Panc1 (cell line): Measurements from ENCODE around the gene MSX1. TPM values are rescaled to one million over a fixed set of nuclear protein-coding genes. Genes with fewer than 3 reads are reported as not detected.

Experiments used
- ATAC-seq: fragments of 200-7000 bp; cut with Tn5 transposase; 2 replicates; pipeline ENCODE4 v1.9.1; 2020; ENCODE audit warnings: mild to moderate bottlenecking, moderate library complexity
- BruUV-seq: library from RNA; stranded (reverse); fragments of 400-500 nt; replicated peaks from 2 replicates; lab custom pipeline; 2021; lab: Mats Ljungman, UMichigan
- CTCF ChIA-PET: fragments of 300-600 bp; sonication (Branson Sonifier 250); formaldehyde crosslinking; loops from one replicate; lab custom pipeline; 2022; ENCODE audit warnings: antibody characterized with exemption; lab: Charles Lee
- POLR2A ChIA-PET: fragments of 300-600 bp; sonication (Branson Sonifier 250); formaldehyde crosslinking; loops from one replicate; lab custom pipeline; 2022; ENCODE audit warnings: antibody characterized with exemption; lab: Charles Lee
- DNase-seq: peaks from one replicate; pipeline ENCODE4 v3.0.0-alpha.2; 2010; ENCODE audit warnings: low read depth, low spot score
- H3K27ac ChIP-seq: 2 replicates; pipeline ENCODE4 v1.5.1; 2011; ENCODE audit warnings: mild to moderate bottlenecking, low read length, inconsistent platforms
- H3K27me3 ChIP-seq: fragments of 200-500 bp; sonication (Bioruptor generic); 2 replicates; pipeline ENCODE4 v1.6.0; 2014; ENCODE audit warnings: low read length, inconsistent platforms; ENCODE audit not compliant: control insufficient read depth, insufficient read depth
- H3K36me3 ChIP-seq: fragments of 200-500 bp; sonication (Bioruptor generic); 2 replicates; pipeline ENCODE4 v1.5.1; 2014; ENCODE audit warnings: inconsistent platforms, mild to moderate bottlenecking, low read length, moderate library complexity; ENCODE audit not compliant: control insufficient read depth, insufficient read depth
- H3K4me1 ChIP-seq: 2 replicates; pipeline ENCODE4 v1.5.1; 2011; ENCODE audit warnings: inconsistent platforms, mild to moderate bottlenecking, low read length, moderate library complexity; ENCODE audit not compliant: control insufficient read depth, insufficient read depth
- H3K4me3 ChIP-seq, 2 experiments: 2 replicates each; pipeline ENCODE4 v1.5.1; 2011 to 2012; ENCODE audit warnings: low read depth in 2 of 2, low read length in 2 of 2, mild to moderate bottlenecking in 2 of 2, inconsistent platforms in 1 of 2, moderate library complexity in 1 of 2
- H3K9me3 ChIP-seq: fragments of 200-500 bp; sonication (Bioruptor generic); 2 replicates; pipeline ENCODE4 v1.5.1; 2014; ENCODE audit warnings: low read depth, mild to moderate bottlenecking, inconsistent platforms, low read length, moderate library complexity; ENCODE audit not compliant: control insufficient read depth, insufficient read depth
- CTCF ChIP-seq: fragments of 450-650 bp; IDR thresholded peaks from 2 replicates; pipeline ENCODE4 v1.5.1; 2017; ENCODE audit warnings: mild to moderate bottlenecking
- POLR2AphosphoS5 ChIP-seq: IDR thresholded peaks from 2 replicates; pipeline ENCODE4 v1.6.1; 2012; ENCODE audit warnings: mild to moderate bottlenecking, low read depth, low read length, moderate library complexity
- REST ChIP-seq, 2 experiments: IDR thresholded peaks; 2 replicates each; pipeline ENCODE4 v1.6.1; 2011 to 2012; ENCODE audit warnings: low read depth in 2 of 2, control low read depth in 1 of 2, low read length in 1 of 2, mild to moderate bottlenecking in 1 of 2, moderate library complexity in 1 of 2; ENCODE audit not compliant: insufficient read depth in 1 of 2
- SIN3A ChIP-seq: IDR thresholded peaks from 2 replicates; pipeline ENCODE4 v1.6.1; 2012; ENCODE audit warnings: low read depth, mild to moderate bottlenecking, low read length, moderate library complexity, borderline replicate concordance; ENCODE audit not compliant: insufficient read depth
- TCF7L2 ChIP-seq: IDR thresholded peaks from 2 replicates; pipeline ENCODE4 v1.6.1; 2011; ENCODE audit warnings: mild to moderate bottlenecking, low read depth, low read length, inconsistent platforms
- in situ Hi-C: cut with HindIII; loops from 2 replicates; pipeline ENCODE4 v1.10.0; 2016; ENCODE audit warnings: low sequenced_read_pairs, low pct_unique_long_range_greater_than_20kb
- intact Hi-C: fragments of 100-400 bp; cut with micrococcal nuclease; formaldehyde crosslinking; loops from one replicate; pipeline ENCODE4 v1.10.0; 2022; ENCODE audit not compliant: unreplicated experiment
- total RNA-seq: library from RNA; stranded (reverse); gene quantifications from one replicate; pipeline ENCODE4 v1.2.1, GENCODE V29; 2021; ENCODE audit not compliant: unreplicated experiment

MSX1 gene
- total RNA-seq, 1 experiment from 2014 or later: 3.4 TPM

GRCh38 chr4:4820261-4820660 is 39.2 kb upstream of the MSX1 start:
- CTCF ChIA-PET: no interaction called here

GRCh38 chr4:4820739-4821138 is 38.7 kb upstream of the MSX1 start:
- CTCF ChIA-PET: no interaction called here
- no peak for ATAC-seq

More at GRCh38 chr4:4820261-4820660, 39.2 kb upstream of the MSX1 start:
- in situ Hi-C loops: no loop called here
- POLR2A ChIA-PET: no interaction called here
- BruUV-seq: no TSS peak
- no peak overlapping the region for H3K27ac ChIP-seq
- no peak overlapping the region for H3K4me3 ChIP-seq
- TF ChIP-seq REST (IDR thresholded peaks at IDR 0.05; ENCODE audit: insufficient read depth in 1 of 2, low read depth in 2 of 2, low read length in 1 of 2) (no peak), CTCF (no peak), TCF7L2 (no peak), SIN3A (no peak), POLR2AphosphoS5 (no peak)
- no peak for DNase-seq
- ATAC-seq: no peak
- no peaks in the 10 kb centered on the region for H3K27me3 ChIP-seq
- intact Hi-C loops: no loop called here
- H3K9me3 ChIP-seq: no peaks in the 10 kb centered on the region
- no peaks in the 10 kb centered on the region for H3K36me3 ChIP-seq
- H3K4me1 ChIP-seq: no peaks in the 10 kb centered on the region

More at GRCh38 chr4:4820739-4821138, 38.7 kb upstream of the MSX1 start:
- intact Hi-C loops: no loop called here
- no peak for DNase-seq
- Histone ChIP-seq H3K4me3 (no peak overlapping the region), H3K27ac (no peak overlapping the region), H3K27me3 (no peaks in the 10 kb centered on the region), H3K4me1 (no peaks in the 10 kb centered on the region), H3K36me3 (no peaks in the 10 kb centered on the region), H3K9me3 (no peaks in the 10 kb centered on the region)
- BruUV-seq: no TSS peak
- TF ChIP-seq SIN3A (no peak), TCF7L2 (no peak), REST (IDR thresholded peaks at IDR 0.05; ENCODE audit: insufficient read depth in 1 of 2, low read depth in 2 of 2, low read length in 1 of 2) (no peak), POLR2AphosphoS5 (no peak), CTCF (no peak)
- in situ Hi-C loops: no loop called here
- POLR2A ChIA-PET: no interaction called here
